GM23248 (cell line): ENCODE measurements around the gene BCL2L2. TPM values are rescaled to one million over a fixed set of nuclear protein-coding genes. Genes with fewer than 3 reads are reported as not detected.
A peak's percentile ranks its signal among the peaks of the same experiment; 100 is the strongest.

Experiments used
- DNase-seq: peaks from one replicate; pipeline ENCODE4 v3.0.0-alpha.2; 2015
- H2AFZ ChIP-seq: fragments of 200-600 bp; sonication (generic); 2 replicates; pipeline ENCODE4 v1.6.1; 2016; ENCODE audit warnings: antibody characterized with exemption
- H3F3A ChIP-seq: fragments of 200-600 bp; sonication (generic); 2 replicates; pipeline ENCODE4 v1.6.1; 2016; ENCODE audit warnings: mild to moderate bottlenecking, antibody characterized with exemption, mixed run types; ENCODE audit not compliant: insufficient read depth
- H3K27ac ChIP-seq: fragments of 200-600 bp; sonication (generic); 2 replicates; pipeline ENCODE4 v1.5.1; 2016; ENCODE audit warnings: mild to moderate bottlenecking
- H3K27me3 ChIP-seq: fragments of 200-600 bp; sonication (generic); replicated peaks from 2 replicates; pipeline ENCODE4 v1.6.1; 2016; ENCODE audit warnings: mild to moderate bottlenecking; ENCODE audit not compliant: insufficient read depth
- H3K36me3 ChIP-seq: fragments of 200-600 bp; sonication (generic); 2 replicates; pipeline ENCODE4 v1.6.1; 2016; ENCODE audit warnings: low read depth, mild to moderate bottlenecking
- H3K4me1 ChIP-seq: fragments of 200-600 bp; sonication (generic); 2 replicates; pipeline ENCODE4 v1.6.1; 2016; ENCODE audit warnings: mild to moderate bottlenecking; ENCODE audit not compliant: insufficient read depth
- H3K4me2 ChIP-seq: fragments of 200-600 bp; sonication (generic); one replicate; pipeline ENCODE4 v1.6.1; 2016; ENCODE audit warnings: mild to moderate bottlenecking; ENCODE audit not compliant: unreplicated experiment
- H3K4me3 ChIP-seq: fragments of 200-600 bp; sonication (generic); 2 replicates; pipeline ENCODE4 v1.5.1; 2016; ENCODE audit warnings: mild to moderate bottlenecking
- H3K79me2 ChIP-seq: fragments of 200-600 bp; sonication (generic); 2 replicates; pipeline ENCODE4 v1.6.1; 2016; ENCODE audit warnings: mild to moderate bottlenecking; ENCODE audit not compliant: insufficient read depth
- H3K9ac ChIP-seq: fragments of 200-600 bp; sonication (generic); 2 replicates; pipeline ENCODE4 v1.6.1; 2016; ENCODE audit warnings: mild to moderate bottlenecking
- H3K9me2 ChIP-seq: fragments of 200-600 bp; sonication (generic); 2 replicates; pipeline ENCODE4 v1.6.1; 2016; ENCODE audit warnings: mixed run types, mild to moderate bottlenecking, moderate library complexity; ENCODE audit not compliant: insufficient read depth
- H3K9me3 ChIP-seq: fragments of 200-600 bp; sonication (generic); one replicate; pipeline ENCODE4 v1.6.1; 2017; ENCODE audit warnings: low read depth
- H4K20me1 ChIP-seq: fragments of 200-600 bp; sonication (generic); 2 replicates; pipeline ENCODE4 v1.6.0; 2016; ENCODE audit not compliant: insufficient read depth
- EZH2 ChIP-seq: fragments of 200-600 bp; sonication (generic); IDR thresholded peaks from 2 replicates; pipeline ENCODE4 v1.6.1; 2018; ENCODE audit warnings: antibody characterized with exemption, mild to moderate bottlenecking; ENCODE audit not compliant: insufficient read depth, poor library complexity, severe bottlenecking
- EZH2phosphoT487 ChIP-seq: fragments of 200-600 bp; sonication (generic); IDR thresholded peaks from 2 replicates; pipeline ENCODE4 v1.6.1; 2018; ENCODE audit warnings: antibody characterized with exemption, moderate library complexity, mild to moderate bottlenecking, low read depth; ENCODE audit not compliant: insufficient read depth
- WGBS, 2 experiments: methylation state at CpG; one replicate each; pipeline ENCODE4 v1.1.6; 2015 to 2017; ENCODE audit warnings: low lambda C conversion rate in 2 of 2, low coverage in 1 of 2; ENCODE audit errors: missing lambda C conversion rate in 2 of 2; 5-methylcytosine and 5-hydroxymethylcytosine counted together
- in situ Hi-C: fragments of 300-500 bp; cut with MboI; formaldehyde crosslinking; loops from 2 replicates; pipeline ENCODE4 v1.15.0; 2020
- polyA plus RNA-seq: library from polyadenylated mRNA; unstranded; fragments of >200 nt; fragmentation: Nextera tagmentation; extraction: Ambion mirVana; gene quantifications from 2 replicates; pipeline ENCODE4 v1.2.1, GENCODE V29; 2016
- total RNA-seq: library from RNA; depleted of rRNA; stranded (reverse); fragments of >200 nt; shearing (Covaris generic); gene quantifications from 2 replicates; pipeline ENCODE4 v1.2.3, GENCODE V29; 2014

Gene BCL2L2
- total and polyA plus RNA-seq, 2 experiments from 2014 or later: 6.4 to 35.0 TPM

- H3K27ac ChIP-seq: no peak overlapping the region
- H3K4me2 ChIP-seq: peak overlapping the region; percentile 100
- peaks cover 28% of the 10 kb centered on the region for H3K36me3 ChIP-seq
- no peak overlapping the region for H2AFZ ChIP-seq
- TF ChIP-seq EZH2: no peak
- no peak for TF ChIP-seq EZH2phosphoT487
- DNase-seq: no peak
- 79 to 87% methylated on average over 17 of the region's 17 CpGs for WGBS, 2 experiments
- peak overlapping the region; percentile 98; the same call in 1 of the 2 replicates for H3K4me3 ChIP-seq
- H3F3A ChIP-seq: peaks cover 23% of the 10 kb centered on the region; the same call in 1 of the 2 replicates
- H3K9me3 ChIP-seq: no peaks in the 10 kb centered on the region
- peaks cover 73% of the 10 kb centered on the region for H3K79me2 ChIP-seq
- no peaks in the 10 kb centered on the region for H3K9me2 ChIP-seq
- H3K9ac ChIP-seq: peak overlapping the region; percentile 97; the same call in 1 of the 2 replicates
- 0 out of 2 replicates have a peak, but pooled peaks cover 4% of the 10 kb centered on the region for H4K20me1 ChIP-seq
- no peaks in the 10 kb centered on the region for H3K27me3 ChIP-seq
- H3K4me1 ChIP-seq: peaks cover 22% of the 10 kb centered on the region
- in situ Hi-C loops: no loop called here
Observed at GRCh38 chr14:23308721-23309445, 2.2 kb downstream of the BCL2L2 start.

GRCh38 chr14:23310546-23310945, 3.9 kb downstream of the BCL2L2 start:
- no peaks in the 10 kb centered on the region for H3K9me3 ChIP-seq
- peaks cover 31% of the 10 kb centered on the region for H3K36me3 ChIP-seq
- no peak for DNase-seq
- H4K20me1 ChIP-seq: 0 out of 2 replicates have a peak, but pooled peaks cover 4% of the 10 kb centered on the region
- in situ Hi-C loops: no loop called here
- H3K79me2 ChIP-seq: peaks cover 88% of the 10 kb centered on the region
- H3K27ac ChIP-seq: no peak overlapping the region
- H2AFZ ChIP-seq: no peak overlapping the region
- H3F3A ChIP-seq: peaks cover 34% of the 10 kb centered on the region
- peaks cover 22% of the 10 kb centered on the region for H3K4me1 ChIP-seq
- H3K4me2 ChIP-seq: no peak overlapping the region
- no peaks in the 10 kb centered on the region for H3K9me2 ChIP-seq
- H3K9ac ChIP-seq: peak overlapping the region; percentile 4; the same call in 1 of the 2 replicates
- WGBS, 2 experiments: 96 to 100% methylated on average over 1 of the region's 1 CpG
- TF ChIP-seq EZH2: no peak
- no peak for TF ChIP-seq EZH2phosphoT487
- no peaks in the 10 kb centered on the region for H3K27me3 ChIP-seq
- H3K4me3 ChIP-seq: no peak overlapping the region

DNA sequence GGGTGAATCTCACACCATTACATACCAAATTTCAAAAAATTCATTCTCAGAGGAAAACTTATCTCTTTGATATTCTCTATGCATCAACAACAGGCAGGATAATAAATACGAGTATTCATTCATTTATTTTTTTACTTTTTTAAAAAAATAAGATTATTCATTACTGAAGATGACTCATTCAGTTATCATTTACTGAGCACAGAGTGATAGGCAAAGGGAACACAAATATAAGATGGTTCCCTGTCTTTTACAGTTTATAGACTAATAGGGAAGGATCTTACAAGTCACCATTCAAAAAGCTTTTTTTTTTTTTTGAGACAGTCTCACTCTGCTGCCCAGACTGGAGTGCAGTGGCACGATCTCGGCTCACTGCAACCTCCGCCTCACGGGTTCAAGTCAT, 9.7 kb downstream of the BCL2L2 start:
- peaks cover 20% of the 10 kb centered on the region for H3K36me3 ChIP-seq
- H3K79me2 ChIP-seq: peaks cover 65% of the 10 kb centered on the region
- in situ Hi-C loops: no loop called here
- no peaks in the 10 kb centered on the region for H3K27me3 ChIP-seq
- no peak overlapping the region for H3K4me2 ChIP-seq
- no peak for TF ChIP-seq EZH2phosphoT487
- no peak for TF ChIP-seq EZH2
- H3K4me1 ChIP-seq: no peaks in the 10 kb centered on the region
- H3K4me3 ChIP-seq: no peak overlapping the region
- no peak overlapping the region for H3K27ac ChIP-seq
- DNase-seq: no peak
- 94 to 95% methylated on average over 5 of the region's 5 CpGs for WGBS, 2 experiments
- H2AFZ ChIP-seq: no peak overlapping the region
- H4K20me1 ChIP-seq: no peaks in the 10 kb centered on the region
- H3K9me3 ChIP-seq: no peaks in the 10 kb centered on the region
- H3K9me2 ChIP-seq: no peaks in the 10 kb centered on the region
- H3F3A ChIP-seq: peaks cover 52% of the 10 kb centered on the region
- H3K9ac ChIP-seq: no peak overlapping the region

DNA sequence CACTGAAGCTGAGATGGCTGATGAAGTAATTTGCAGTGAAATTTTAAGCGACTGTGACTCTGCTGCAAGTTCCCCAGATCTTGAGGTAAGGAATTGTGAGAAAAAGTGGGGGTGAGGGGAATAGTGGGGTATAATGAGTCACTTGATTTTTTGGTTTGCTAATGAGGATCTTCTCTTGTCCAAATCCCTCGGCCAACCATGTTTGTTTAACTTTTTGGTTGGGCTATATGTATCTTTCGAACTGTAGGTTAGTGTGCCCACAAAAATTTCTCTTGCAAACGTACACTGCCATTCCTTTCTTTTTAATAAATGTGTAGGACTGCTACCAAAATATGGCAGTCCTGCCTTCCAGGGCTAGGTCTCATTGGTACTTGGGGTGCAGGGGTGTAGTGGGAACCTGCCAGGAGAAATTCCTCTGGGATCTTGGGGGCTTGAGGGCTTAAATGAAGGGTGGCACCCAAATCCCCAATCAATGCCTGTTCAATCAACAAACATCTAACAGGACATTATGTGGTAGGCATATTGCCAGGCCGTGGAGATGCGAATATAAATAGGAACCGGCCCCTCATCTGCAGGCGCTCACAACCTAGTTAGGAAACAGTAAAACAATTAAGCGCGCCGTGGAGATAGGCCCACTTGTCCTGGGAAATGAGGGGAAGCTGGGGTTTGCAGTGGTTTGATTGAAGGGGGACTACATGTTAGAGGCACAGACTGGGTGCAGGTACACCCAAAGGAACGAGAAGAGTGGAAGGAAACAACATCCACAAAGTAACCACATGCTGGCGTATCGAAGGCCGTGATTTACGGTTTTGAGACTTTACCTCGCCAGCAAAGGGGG, 13.3 kb downstream of the BCL2L2 start:
- H2AFZ ChIP-seq: peak overlapping the region; percentile 82
- H3K4me1 ChIP-seq: peaks cover 8% of the 10 kb centered on the region
- in situ Hi-C loops: no loop called here
- H3K9me2 ChIP-seq: no peaks in the 10 kb centered on the region
- no peaks in the 10 kb centered on the region for H3K9me3 ChIP-seq
- peak overlapping the region; percentile 94 for H3K27ac ChIP-seq
- no peaks in the 10 kb centered on the region for H4K20me1 ChIP-seq
- no peak for DNase-seq
- H3F3A ChIP-seq: peaks cover 50% of the 10 kb centered on the region
- no peaks in the 10 kb centered on the region for H3K27me3 ChIP-seq
- H3K36me3 ChIP-seq: peaks cover 25% of the 10 kb centered on the region
- 80 to 84% methylated on average over 17 of the region's 17 CpGs for WGBS, 2 experiments
- TF ChIP-seq EZH2: no peak
- TF ChIP-seq EZH2phosphoT487: no peak
- peak overlapping the region; percentile 75 for H3K9ac ChIP-seq
- H3K4me3 ChIP-seq: peak overlapping the region; percentile 63
- H3K79me2 ChIP-seq: peaks cover 60% of the 10 kb centered on the region
- H3K4me2 ChIP-seq: peak overlapping the region; percentile 73
